GM18517 (cell line): Measurements from ENCODE around the gene TRAF3IP3.

Experiments
- ATAC-seq: cut with Tn5 transposase; IDR thresholded peaks from one replicate; pipeline ENCODE4 v1.9.1; 2021; ENCODE audit warnings: mild to moderate bottlenecking, moderate library complexity; ENCODE audit not compliant: unreplicated experiment

TRAF3IP3 gene

GRCh38 chr1:209797978-209798639 is 42.3 kb downstream of the TRAF3IP3 start:
- ATAC-seq = no peak

- no peak for ATAC-seq
Measured at GRCh38 chr1:209800984-209801834, 45.4 kb downstream of the TRAF3IP3 start.

DNA sequence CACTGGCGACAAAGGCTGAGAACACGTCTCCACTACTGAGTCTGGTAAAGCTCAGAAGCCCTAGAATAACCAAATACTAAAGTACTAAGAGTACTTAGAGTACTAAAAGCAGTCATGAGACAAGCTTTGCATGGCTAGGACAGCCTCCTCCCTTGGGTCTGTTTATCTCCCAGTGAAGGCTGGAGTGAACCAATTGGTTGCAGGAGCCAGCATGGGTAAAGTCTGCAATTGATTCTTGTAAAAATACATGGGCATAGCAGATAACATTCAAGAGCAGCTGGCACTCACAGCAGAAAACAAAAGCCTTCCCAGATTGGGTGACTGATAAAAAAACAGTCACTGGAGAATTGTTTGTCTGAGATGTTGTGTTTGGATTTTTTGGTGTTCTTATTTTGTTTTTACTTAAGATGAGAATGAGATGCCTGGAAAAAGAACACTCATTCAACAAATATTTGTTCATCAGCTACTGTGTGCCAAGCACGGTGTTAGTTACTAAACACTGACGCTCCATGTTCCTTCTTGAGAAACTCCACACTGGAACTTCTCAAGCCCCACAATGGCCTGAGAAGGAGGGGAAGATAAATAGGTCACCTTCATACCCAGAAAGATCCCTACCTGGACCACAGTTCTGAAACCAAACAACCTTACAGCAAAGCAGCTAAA is 46.4 kb downstream of the TRAF3IP3 start:
- ATAC-seq = no peak

DNA sequence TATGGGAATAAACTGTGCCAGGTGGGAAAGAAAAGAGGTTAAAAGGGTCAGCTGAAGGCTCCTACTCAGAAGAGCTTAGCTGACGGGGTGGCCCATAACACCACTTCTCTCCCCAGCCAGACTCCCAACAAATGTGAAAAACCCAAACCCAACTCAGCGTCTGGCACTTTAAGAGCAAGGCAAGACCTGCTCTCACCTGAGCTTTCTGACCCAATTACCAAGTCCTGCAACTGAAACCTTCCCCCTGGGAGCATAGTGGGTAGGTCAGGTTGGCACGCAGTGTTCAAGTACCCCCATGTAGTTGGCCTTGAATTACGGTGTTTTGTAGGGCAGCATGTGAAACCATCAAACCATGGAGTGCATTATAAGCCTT is 46.9 kb downstream of the TRAF3IP3 start:
- no peak for ATAC-seq

- no peak for ATAC-seq
Measured at GRCh38 chr1:209803568-209803967, 47.7 kb downstream of the TRAF3IP3 start.

DNA sequence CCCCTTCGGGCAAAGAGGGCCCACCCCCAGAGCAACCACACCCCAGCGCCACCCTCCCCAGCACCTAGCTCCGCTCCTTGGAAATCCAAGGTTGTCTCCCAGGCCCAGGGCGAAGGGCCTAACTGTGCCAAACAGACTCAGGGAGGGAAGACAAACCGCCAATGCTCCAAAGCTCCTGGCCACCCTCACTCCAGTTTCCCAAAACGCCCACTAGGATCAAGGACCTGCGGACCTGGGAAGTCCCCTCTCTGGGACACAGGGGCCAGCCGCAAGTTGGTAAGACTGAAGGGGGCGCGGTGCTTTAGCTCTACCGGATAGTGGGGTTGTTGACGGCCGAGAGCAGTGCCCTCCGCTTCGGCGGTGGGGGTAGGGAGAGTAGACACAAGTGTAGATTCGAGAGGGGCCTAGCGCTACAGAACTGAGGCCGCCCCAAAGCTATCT is 49.5 kb downstream of the TRAF3IP3 start:
- ATAC-seq = no peak

GRCh38 chr1:209805875-209806760 is 50.3 kb downstream of the TRAF3IP3 start, which contains the start of gene IRF6:
Gene IRF6 (minus strand): TSS chr1:209806142. CDS start chr1:209801413, 4,729 bp downstream.
- ATAC-seq = peak; percentile 63

GRCh38 chr1:209807509-209807908 is 51.7 kb downstream of the TRAF3IP3 start:
- no peak for ATAC-seq

DNA sequence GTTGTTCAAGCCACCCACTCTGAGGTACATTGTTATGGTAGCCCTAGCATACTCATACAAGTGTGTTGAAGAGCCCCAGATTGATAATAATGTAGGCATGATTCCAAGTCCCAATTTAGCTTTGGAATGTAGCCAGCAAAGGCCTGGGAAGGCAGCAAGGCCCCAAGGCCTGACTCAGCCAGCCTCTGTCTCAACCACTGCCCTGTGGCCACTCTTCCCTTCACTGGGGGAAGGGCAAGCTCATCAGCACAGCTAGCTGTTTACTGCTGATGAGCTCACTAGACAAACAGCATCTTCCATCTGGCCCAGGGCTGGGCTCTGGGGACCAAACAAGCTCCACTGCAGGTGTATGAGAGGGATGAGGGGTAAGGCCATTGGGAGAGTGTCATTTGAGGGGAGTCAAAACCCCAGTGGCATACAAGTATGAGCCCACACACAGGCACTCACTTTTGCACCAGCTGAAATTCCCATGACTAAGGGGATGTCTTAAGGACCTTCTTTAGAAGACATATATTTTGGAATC is 52.3 kb downstream of the TRAF3IP3 start:
- ATAC-seq = no peak

- no peak for ATAC-seq
Measured at GRCh38 chr1:209809611-209810010, 53.8 kb downstream of the TRAF3IP3 start.

DNA sequence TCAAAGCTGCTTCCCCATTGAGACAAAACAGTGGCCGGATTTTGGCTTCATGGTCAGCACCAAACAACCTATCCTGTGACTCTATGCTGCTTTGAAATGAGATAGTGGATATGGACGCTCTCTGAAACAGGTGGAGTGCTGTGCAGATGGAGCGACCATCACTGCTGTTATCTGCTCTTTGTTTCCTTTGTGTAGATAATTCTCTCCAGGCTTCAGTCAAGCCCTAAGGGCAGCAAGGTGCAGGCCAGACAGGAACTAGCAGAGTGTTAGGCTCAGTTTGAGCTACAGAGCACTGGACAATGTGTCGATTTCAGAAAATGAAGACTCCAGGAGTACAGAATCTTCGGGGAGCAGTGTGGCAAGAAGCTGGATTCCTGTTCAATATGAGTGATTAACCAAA is 54.9 kb downstream of the TRAF3IP3 start:
- no peak for ATAC-seq

DNA sequence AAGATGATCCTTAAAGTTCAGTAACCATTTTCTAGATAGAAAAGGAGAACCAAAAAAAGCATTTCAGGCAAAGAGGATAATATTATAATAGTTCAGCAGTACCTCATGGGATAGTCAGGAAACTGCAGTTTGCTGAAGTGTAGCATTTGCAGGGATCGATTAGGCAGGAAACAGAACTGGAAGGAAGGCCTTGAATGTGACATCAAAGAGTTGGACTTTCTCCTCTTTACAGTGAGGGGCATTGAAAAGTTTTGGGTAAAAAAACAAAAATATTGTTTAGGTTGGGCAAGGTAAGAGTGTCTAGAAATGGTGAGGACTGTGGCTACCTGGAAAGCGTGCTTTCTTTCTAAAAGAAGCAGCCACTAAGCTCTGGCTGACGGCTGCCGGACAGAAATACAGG is 58.0 kb downstream of the TRAF3IP3 start:
- ATAC-seq = no peak

DNA sequence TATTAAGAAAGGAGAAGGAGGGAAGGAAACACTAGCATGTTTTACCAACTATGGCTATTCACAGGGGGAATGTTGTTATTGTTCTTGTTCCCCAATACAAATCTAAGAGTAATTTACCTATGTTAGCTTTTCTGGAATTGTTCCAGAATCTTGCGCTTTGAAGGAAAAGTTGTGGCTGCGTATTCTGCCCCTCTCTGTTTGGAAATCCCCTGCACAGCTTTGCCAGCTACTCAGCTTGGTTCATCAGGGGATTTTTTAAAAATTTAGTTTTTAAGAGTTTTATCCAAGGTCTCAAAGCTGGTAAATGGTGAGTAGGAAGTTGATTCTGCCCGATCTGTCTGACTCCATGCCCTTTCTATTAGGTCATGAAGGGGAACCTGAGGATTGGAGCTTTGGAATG is 59.6 kb downstream of the TRAF3IP3 start:
- ATAC-seq = no peak

DNA sequence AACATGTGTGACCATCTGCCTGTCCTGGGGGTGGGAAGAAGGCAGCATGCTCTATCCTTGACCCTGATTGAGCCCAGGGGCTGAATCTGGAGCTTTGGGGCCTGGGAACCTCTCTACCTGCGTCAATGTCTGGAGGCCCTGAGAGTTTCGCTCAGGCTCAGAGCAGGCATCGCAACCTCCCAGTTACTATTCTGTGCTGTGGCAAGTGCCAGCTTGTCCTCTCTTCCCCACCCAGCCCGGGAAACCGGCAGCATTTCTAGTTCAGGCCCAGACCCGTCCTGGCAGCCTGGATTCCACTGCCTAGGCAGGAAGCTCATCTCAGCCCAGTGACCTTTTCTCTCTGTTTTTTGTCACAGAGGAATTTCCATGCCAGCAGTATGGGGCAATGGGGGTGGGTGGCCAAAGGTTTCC is 60.1 kb downstream of the TRAF3IP3 start:
- no peak for ATAC-seq

- ATAC-seq = no peak
Measured at GRCh38 chr1:209816923-209817322, 61.1 kb downstream of the TRAF3IP3 start.

- ATAC-seq = no peak
Measured at GRCh38 chr1:209817691-209818090, 61.8 kb downstream of the TRAF3IP3 start.

DNA sequence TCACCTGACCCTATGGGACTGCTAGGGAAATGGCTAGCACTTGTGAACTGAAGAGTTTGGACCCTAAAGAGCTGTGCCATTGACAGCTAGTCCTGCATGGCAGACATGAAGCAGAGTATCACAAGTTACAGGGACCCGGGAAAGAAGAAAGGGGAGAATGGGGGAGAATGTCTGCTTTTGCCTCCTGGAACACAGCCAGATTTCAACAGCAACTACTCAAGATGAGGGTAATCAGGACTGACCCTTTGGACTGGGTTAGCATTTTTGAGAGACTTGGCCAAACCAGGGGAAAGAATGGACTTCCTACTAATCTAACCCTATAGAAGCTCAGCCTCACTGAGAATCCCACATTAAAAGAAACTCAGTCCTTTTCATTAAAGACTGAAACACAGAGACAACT is 63.2 kb downstream of the TRAF3IP3 start:
- ATAC-seq = no peak

- ATAC-seq = no peak
Measured at GRCh38 chr1:209820986-209821385, 65.1 kb downstream of the TRAF3IP3 start.

- ATAC-seq = no peak
Measured at GRCh38 chr1:209822706-209823105, 66.9 kb downstream of the TRAF3IP3 start.
